Heart right ventricle (tissue), 16 donors: Measurements from ENCODE around the gene FUZ. TPM values are rescaled to one million over a fixed set of nuclear protein-coding genes. Genes with fewer than 3 reads are reported as not detected.

ENCODE experiments used
- ATAC-seq, 8 donors: fragments of 200-7000 bp; cut with Tn5 transposase; one replicate each; pipeline ENCODE4 v1.9.1; 2020; ENCODE audit warnings: mild to moderate bottlenecking in 8 of 8, moderate library complexity in 8 of 8, moderate number of reproducible peaks in 1 of 8
- DNase-seq, 2 donors: peaks; one replicate each; pipeline ENCODE4 v3.0.0-alpha.2; 2020
- H3K27ac ChIP-seq, 10 donors: fragments of 200-600 bp; sonication (generic) in 2 of 10; one replicate each; pipeline versions ENCODE4 v1.5.0 to v1.8.0; 2020 to 2022; ENCODE audit warnings: mild to moderate bottlenecking in 3 of 10
- H3K27me3 ChIP-seq, 7 donors: fragments of 200-600 bp; one replicate each; pipeline ENCODE4 v1.8.0; 2021 to 2022; ENCODE audit warnings: mild to moderate bottlenecking in 2 of 7
- H3K36me3 ChIP-seq, 9 donors: fragments of 200-600 bp; sonication (generic) in 1 of 9; one replicate each; pipeline versions ENCODE4 v1.5.0 to v1.8.0; 2020 to 2022; ENCODE audit warnings: mild to moderate bottlenecking in 2 of 9
- H3K4me1 ChIP-seq, 9 donors: fragments of 200-600 bp; sonication (generic) in 1 of 9; one replicate each; pipeline versions ENCODE4 v1.5.0 to v1.8.0; 2020 to 2022; ENCODE audit warnings: mild to moderate bottlenecking in 4 of 9
- H3K4me3 ChIP-seq, 10 donors: fragments of 200-600 bp; sonication (generic) in 2 of 10; one replicate each; pipeline versions ENCODE4 v1.5.0 to v1.8.0; 2020 to 2022; ENCODE audit warnings: mild to moderate bottlenecking in 7 of 10, moderate library complexity in 2 of 10
- H3K9me3 ChIP-seq, 11 donors: fragments of 200-600 bp in 10 of 11; sonication (generic) in 2 of 11; one replicate each; pipeline versions ENCODE4 v1.5.0 to v1.8.0; 2013 to 2022; ENCODE audit warnings: mild to moderate bottlenecking in 2 of 11, control low read depth in 1 of 11, moderate library complexity in 1 of 11
- CTCF ChIP-seq, 9 donors: fragments of 200-600 bp; sonication (generic) in 2 of 9; IDR thresholded peaks; one replicate each; pipeline versions ENCODE4 v1.5.0 to v1.8.0; 2021 to 2022; ENCODE audit warnings: antibody characterized with exemption in 9 of 9, mild to moderate bottlenecking in 5 of 9, moderate library complexity in 1 of 9
- WGBS, 2 donors: extraction: QIAGEN DNeasy Blood & Tissue Kit; methylation state at CpG; one replicate each; pipeline ENCODE4 v1.1.7; 2013; ENCODE audit warnings: inconsistent platforms in 1 of 2; 5-methylcytosine and 5-hydroxymethylcytosine counted together
- intact Hi-C, 10 donors: fragments of 100-400 bp; cut with DNase I; formaldehyde crosslinking; loops; one replicate each; pipeline versions ENCODE4 v1.11.1 to v1.14.2; 2022
- polyA plus RNA-seq, 2 donors: library from polyadenylated mRNA; stranded (reverse); fragments of 200-250 nt; gene quantifications; one replicate each; pipeline ENCODE4 v1.2.3, GENCODE V29; 2013
- total RNA-seq, 10 donors: library from RNA; stranded (reverse); fragmentation: NEBNext Ultra II Directional in 3 of 10; extraction: Animal tissue kit (Norgen Biotek cat#: 25700) in 3 of 10; gene quantifications; one replicate each; pipeline versions ENCODE4 v1.2.1 to v1.2.4, GENCODE V29; 2021 to 2023
- donor health status: Arrhythmogenic right ventricular cardiomyopathy.
- donor health status: ischemic (EF 13 %, LVEDD 7.1; RV severe dilation, severe dysfunction).
- donor health status: healthy with polysubstance abuse.
- donor health status: DM: no; HTN: yes; CAD: no.
- donor health status: DM: no; HTN: no; CAD: no.
- donor health status: ischemic (EF 25% LVEDD 6.9; RV normal size, moderate dysfunction).
- donor health status: ischemic (EF 25% LVEDD 5.7; RV mildly dilated, moderate dysfunction).
- donor health status: healthy.
- donor health status: DM: yes; HTN: yes; CAD: no.
- donor health status: Ischemic cardiomyopathy.
- donor health status: ischemic (EF 35%, LVEDD 5.7; RV mildly dilated, moderate dysfunction).
- donor health status: nonischemic (EF 11% LVEDD 7.7; RV severe dilation, severe dysfunction).
- donor health status: DM: yes; HTN: yes; CAD: no.
- donor health status: PGD.
- donor health status: ischemic (EF 29% LVEDD 5.4; RV normal size, mild dysfunction).
- donor health status: nonischemic (EF 23%, LVEDD 6.1; RV moderate dilation, normal function).

FUZ gene
- total and polyA plus RNA-seq, 12 donors, result 11.4 to 24.1 (median 14.9) TPM

DNA sequence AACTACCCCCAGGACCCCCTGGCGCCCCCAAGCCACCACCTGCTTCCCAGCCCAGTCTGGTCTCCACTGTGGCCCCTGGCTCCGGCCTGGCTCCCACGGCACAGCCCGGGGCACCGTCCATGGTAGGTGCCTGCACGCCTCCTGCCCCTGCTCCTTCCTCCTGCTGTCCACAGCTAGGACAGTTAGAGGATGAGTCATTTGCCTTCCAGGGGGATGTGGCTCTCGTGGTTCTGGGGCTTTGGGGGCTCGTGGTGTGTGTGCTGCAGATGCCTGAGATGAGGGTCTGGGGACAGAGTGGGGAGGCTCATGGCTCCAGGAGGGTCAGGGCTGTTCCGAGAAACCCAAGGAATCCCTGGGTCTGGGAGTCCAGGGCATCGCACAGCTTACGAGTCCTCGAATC, 17.7 kb upstream of the FUZ start:
- intact Hi-C loops, result loop anchor here in 1 of 10 donors (10.0 kb wide), 1 partner anchor 1244 kb away; no protein-coding TSS in a partner anchor
- 95 to 97% methylated on average over 12 of the region's 12 CpGs for WGBS, 2 donors
- no peak overlapping the region for H3K27ac ChIP-seq
- H3K4me1 ChIP-seq, result peaks cover 0 to 18% (median 0%) of the 10 kb centered on the region in 9 donors
- ATAC-seq (no peak), DNase-seq (no peak)
- H3K36me3 ChIP-seq, result peaks cover 0 to 93% (median 58%) of the 10 kb centered on the region in 9 donors
- no peak for TF ChIP-seq CTCF (IDR thresholded peaks at IDR 0.05)
- H3K4me3 ChIP-seq, result no peak overlapping the region
- H3K27me3 ChIP-seq, result no peaks in the 10 kb centered on the region
- H3K9me3 ChIP-seq, result no peaks in the 10 kb centered on the region

- Histone ChIP-seq H3K4me1 (peaks cover 0 to 18% (median 0%) of the 10 kb centered on the region in 9 donors), H3K9me3 (no peaks in the 10 kb centered on the region), H3K27me3 (no peaks in the 10 kb centered on the region), H3K36me3 (peaks cover 0 to 90% (median 50%) of the 10 kb centered on the region in 9 donors), H3K27ac (no peak overlapping the region), H3K4me3 (no peak overlapping the region)
- DNase-seq (no peak), ATAC-seq (no peak)
- intact Hi-C loops, result loop anchor here in 1 of 10 donors (10.0 kb wide), 1 partner anchor 1245 kb away; no protein-coding TSS in a partner anchor
- 93 to 97% methylated on average over 18 of the region's 18 CpGs for WGBS, 2 donors
- no peak for TF ChIP-seq CTCF (IDR thresholded peaks at IDR 0.05)
Measured at GRCh38 chr19:49829721-49830120, 16.6 kb upstream of the FUZ start.

- Histone ChIP-seq H3K27ac (no peak overlapping the region), H3K9me3 (no peaks in the 10 kb centered on the region), H3K4me3 (no peak overlapping the region), H3K36me3 (peaks cover 0 to 90% (median 45%) of the 10 kb centered on the region in 9 donors), H3K4me1 (peaks cover 0 to 18% (median 0%) of the 10 kb centered on the region in 9 donors), H3K27me3 (no peaks in the 10 kb centered on the region)
- intact Hi-C loops, result no loop called here
- no peak for TF ChIP-seq CTCF (IDR thresholded peaks at IDR 0.05)
- DNase-seq, result no peak
- WGBS, 2 donors, result 93% methylated on average over 8 of the region's 8 CpGs
- ATAC-seq, result no peak
Measured at GRCh38 chr19:49829200-49829599, 16.1 kb upstream of the FUZ start.

DNA sequence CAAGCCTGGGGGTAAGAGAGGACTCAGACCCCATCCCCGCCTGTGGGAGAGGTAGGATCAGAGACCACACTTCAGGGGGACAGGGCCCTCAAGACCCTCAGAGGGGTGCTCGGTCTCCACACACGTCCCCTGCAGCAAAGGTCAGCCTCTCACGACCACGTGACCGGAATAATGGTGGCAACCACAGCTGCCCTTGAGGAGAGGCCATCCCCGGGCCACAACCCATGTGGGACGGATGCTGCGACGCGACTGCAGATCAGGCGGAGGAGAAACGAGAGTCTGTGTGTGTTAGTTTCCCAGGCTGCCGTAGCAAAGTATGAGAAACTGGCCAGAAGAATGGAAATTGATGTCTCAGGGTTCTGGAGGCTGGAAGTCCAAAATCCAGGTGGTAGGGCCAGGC, 13.9 kb upstream of the FUZ start:
- Histone ChIP-seq H3K27ac (no peak overlapping the region), H3K27me3 (no peaks in the 10 kb centered on the region), H3K4me3 (no peak overlapping the region), H3K4me1 (peaks cover 0 to 7% (median 0%) of the 10 kb centered on the region in 9 donors), H3K9me3 (no peaks in the 10 kb centered on the region), H3K36me3 (peaks cover 0 to 84% (median 23%) of the 10 kb centered on the region in 9 donors)
- no peak for TF ChIP-seq CTCF (IDR thresholded peaks at IDR 0.05)
- intact Hi-C loops, result no loop called here
- 90% methylated on average over 14 of the region's 14 CpGs for WGBS, 2 donors
- no peak for DNase-seq
- ATAC-seq, result no peak
